Natural killer cell treated with Interleukin-12 subunit alpha and Interleukin-12 subunit beta and Interleukin-15 and Interleukin-18, amount 100 ng/mL, for 72 hours (primary cell): Measurements from ENCODE around the gene FARS2. TPM values are rescaled to one million over a fixed set of nuclear protein-coding genes. Genes with fewer than 3 reads are reported as not detected.

Experiments
- ATAC-seq, 2 donors: fragments of 150-1000 bp; cut with Tn5 transposase in 1 of 2; sonication (Bioruptor Pico), chemical (Tn5 transposase) in 1 of 2; 2 replicates each; pipeline ENCODE4 v1.10.0; 2021
- DNase-seq: peaks from one replicate; pipeline ENCODE4 v3.0.0; 2022; ENCODE audit warnings: low spot score
- H3K27ac Mint-ChIP-seq, 2 donors: 1 replicate in 1 of 2; 2 replicates in 1 of 2; pipeline ENCODE4 v1.8.0; 2022; ENCODE audit warnings: mixed read lengths in 2 of 2, mild to moderate bottlenecking in 1 of 2, moderate library complexity in 1 of 2
- H3K27me3 Mint-ChIP-seq, 2 donors: 1 replicate in 1 of 2; 2 replicates in 1 of 2; pipeline ENCODE4 v1.8.0; 2022; ENCODE audit warnings: mixed read lengths in 2 of 2
- H3K36me3 Mint-ChIP-seq: one replicate; pipeline ENCODE4 v1.8.0; 2022; ENCODE audit warnings: mixed read lengths
- H3K4me1 Mint-ChIP-seq, 2 donors: 1 replicate in 1 of 2; 2 replicates in 1 of 2; pipeline ENCODE4 v1.8.0; 2022; ENCODE audit warnings: low read depth in 2 of 2, mixed read lengths in 2 of 2, mild to moderate bottlenecking in 1 of 2
- H3K4me3 Mint-ChIP-seq: one replicate; pipeline ENCODE4 v1.8.0; 2022; ENCODE audit warnings: mixed read lengths
- H3K9me3 Mint-ChIP-seq: 2 replicates; pipeline ENCODE4 v1.8.0; 2022; ENCODE audit warnings: mixed read lengths
- total RNA-seq, 2 donors: library from RNA; stranded (reverse); gene quantifications; one replicate each; pipeline ENCODE4 v1.2.3, GENCODE V29; 2022

Gene FARS2
- total RNA-seq, 2 donors from 2014 or later = 20.4 to 41.7 TPM

DNA sequence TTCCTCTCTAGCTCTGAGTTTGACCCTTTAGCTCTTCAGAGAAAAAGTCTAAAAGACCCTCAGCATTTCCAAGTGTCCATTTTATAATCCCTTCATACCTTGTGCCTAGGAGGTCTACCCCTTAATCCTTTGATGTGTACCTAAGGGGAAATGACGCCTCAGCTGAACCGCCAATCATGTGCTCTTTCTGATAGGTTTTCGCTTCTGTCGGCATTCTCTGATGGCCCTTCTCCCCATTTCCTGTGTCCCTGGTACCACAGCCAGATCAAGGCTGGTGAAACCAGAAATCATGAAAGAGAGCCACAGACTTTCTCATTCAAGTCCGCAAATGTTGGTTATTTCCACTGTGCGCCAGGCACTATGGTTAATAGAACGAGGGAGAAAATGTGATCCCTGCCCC, 333.9 kb downstream of the FARS2 start:
- H3K27me3 Mint-ChIP-seq = no peaks in the 10 kb centered on the region

GRCh38 chr6:5597413-5597812, 336.1 kb downstream of the FARS2 start:
- H3K4me1 Mint-ChIP-seq = peaks cover 0 to 4% of the 10 kb centered on the region in 2 donors
- no peak for DNase-seq
- no peak overlapping the region for H3K27ac Mint-ChIP-seq
- no peaks in the 10 kb centered on the region for H3K36me3 Mint-ChIP-seq
- H3K9me3 Mint-ChIP-seq = no peaks in the 10 kb centered on the region
- ATAC-seq = no peak
- H3K4me3 Mint-ChIP-seq = no peak overlapping the region
- H3K27me3 Mint-ChIP-seq = no peaks in the 10 kb centered on the region

More for the DNA sequence above, 333.9 kb downstream of the FARS2 start:
- ATAC-seq = no peak
- DNase-seq = no peak
- H3K36me3 Mint-ChIP-seq = no peaks in the 10 kb centered on the region
- H3K4me3 Mint-ChIP-seq = no peak overlapping the region
- H3K27ac Mint-ChIP-seq = no peak overlapping the region
- peaks cover 0 to 4% of the 10 kb centered on the region in 2 donors for H3K4me1 Mint-ChIP-seq
- no peaks in the 10 kb centered on the region for H3K9me3 Mint-ChIP-seq

DNA sequence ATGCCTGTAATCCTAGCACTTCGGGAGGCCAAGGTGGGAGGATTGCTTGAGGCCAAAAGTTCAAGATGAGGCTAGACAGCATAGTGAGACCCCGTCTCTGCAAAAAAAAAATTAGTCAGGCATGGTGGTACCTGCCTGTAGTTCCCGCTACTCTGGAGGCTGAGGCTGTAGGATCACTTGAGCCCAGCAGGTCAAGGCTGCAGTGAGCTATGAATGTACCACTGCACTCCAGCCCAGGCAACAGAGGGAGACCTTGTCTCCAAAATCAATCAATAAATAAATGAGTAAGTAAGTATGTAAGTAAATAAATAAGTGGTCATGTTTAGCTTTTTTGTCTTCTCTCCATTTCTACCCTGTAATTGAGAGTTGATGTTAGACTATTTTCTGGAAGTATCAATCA, 336.8 kb downstream of the FARS2 start:
- H3K27ac Mint-ChIP-seq = no peak overlapping the region
- ATAC-seq = no peak
- H3K36me3 Mint-ChIP-seq = no peaks in the 10 kb centered on the region
- no peak overlapping the region for H3K4me3 Mint-ChIP-seq
- no peaks in the 10 kb centered on the region for H3K9me3 Mint-ChIP-seq
- H3K4me1 Mint-ChIP-seq = peaks cover 0 to 4% of the 10 kb centered on the region in 2 donors
- no peaks in the 10 kb centered on the region for H3K27me3 Mint-ChIP-seq
- DNase-seq = no peak

GRCh38 chr6:5599127-5599526, 337.8 kb downstream of the FARS2 start:
- DNase-seq (no peak), ATAC-seq (no peak)
- Mint-ChIP-seq H3K4me3 (no peak overlapping the region), H3K4me1 (peaks cover 0 to 4% of the 10 kb centered on the region in 2 donors), H3K27ac (no peak overlapping the region), H3K27me3 (no peaks in the 10 kb centered on the region), H3K36me3 (no peaks in the 10 kb centered on the region), H3K9me3 (no peaks in the 10 kb centered on the region)

GRCh38 chr6:5605937-5606336, 344.6 kb downstream of the FARS2 start:
- no peaks in the 10 kb centered on the region for H3K27me3 Mint-ChIP-seq
- no peak overlapping the region for H3K27ac Mint-ChIP-seq
- H3K4me1 Mint-ChIP-seq = peaks cover 16 to 18% of the 10 kb centered on the region in 2 donors
- no peak for ATAC-seq
- H3K36me3 Mint-ChIP-seq = peaks cover 7% of the 10 kb centered on the region
- H3K4me3 Mint-ChIP-seq = no peak overlapping the region
- no peak for DNase-seq
- peaks cover 5% of the 10 kb centered on the region for H3K9me3 Mint-ChIP-seq

GRCh38 chr6:5606546-5606945, 345.2 kb downstream of the FARS2 start:
- H3K36me3 Mint-ChIP-seq = peaks cover 7% of the 10 kb centered on the region
- H3K9me3 Mint-ChIP-seq = peaks cover 5% of the 10 kb centered on the region
- H3K4me3 Mint-ChIP-seq = no peak overlapping the region
- H3K4me1 Mint-ChIP-seq = peaks cover 16 to 18% of the 10 kb centered on the region in 2 donors
- ATAC-seq (no peak), DNase-seq (no peak)
- H3K27ac Mint-ChIP-seq = no peak overlapping the region
- no peaks in the 10 kb centered on the region for H3K27me3 Mint-ChIP-seq

DNA sequence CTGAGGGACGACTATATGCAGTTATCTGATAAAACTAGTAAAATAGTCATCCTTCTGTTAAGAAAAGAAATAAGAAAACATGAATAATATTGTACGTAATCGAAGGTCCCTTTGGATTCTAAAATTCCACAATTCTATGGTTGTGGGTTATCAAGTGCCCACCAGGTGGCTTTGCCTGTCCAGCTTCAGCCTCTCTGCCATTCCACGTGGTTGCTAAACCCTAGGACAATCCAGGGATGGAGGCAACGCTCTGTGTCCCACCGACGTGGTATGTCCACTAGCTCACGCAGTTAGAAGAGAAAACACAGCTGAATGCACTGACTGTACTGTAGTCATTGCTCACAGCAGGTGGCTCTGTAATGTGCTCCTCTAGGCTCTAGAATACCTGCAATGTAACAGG, 349.3 kb downstream of the FARS2 start:
- no peak overlapping the region for H3K27ac Mint-ChIP-seq
- H3K27me3 Mint-ChIP-seq = no peaks in the 10 kb centered on the region
- H3K4me1 Mint-ChIP-seq = peaks cover 10 to 14% of the 10 kb centered on the region in 2 donors
- DNase-seq (no peak), ATAC-seq (no peak)
- H3K9me3 Mint-ChIP-seq = peaks cover 5% of the 10 kb centered on the region
- peaks cover 14% of the 10 kb centered on the region for H3K36me3 Mint-ChIP-seq
- no peak overlapping the region for H3K4me3 Mint-ChIP-seq

GRCh38 chr6:5617179-5617578, 355.9 kb downstream of the FARS2 start:
- no peak for DNase-seq
- H3K36me3 Mint-ChIP-seq = peaks cover 8% of the 10 kb centered on the region

GRCh38 chr6:5619249-5619648, 357.9 kb downstream of the FARS2 start:
- Mint-ChIP-seq H3K4me3 (peak overlapping the region; percentile 39), H3K9me3 (no peaks in the 10 kb centered on the region), H3K27me3 (no peaks in the 10 kb centered on the region), H3K36me3 (peaks cover 8% of the 10 kb centered on the region), H3K27ac (peak overlapping the region; percentile 50 to 83), H3K4me1 (peaks cover 17 to 18% of the 10 kb centered on the region in 2 donors)
- DNase-seq (no peak), ATAC-seq (peak; percentile 87 to 90)

More at GRCh38 chr6:5617179-5617578, 355.9 kb downstream of the FARS2 start:
- no peaks in the 10 kb centered on the region for H3K27me3 Mint-ChIP-seq
- no peak overlapping the region for H3K27ac Mint-ChIP-seq
- no peak for ATAC-seq
- peaks cover 17 to 18% of the 10 kb centered on the region in 2 donors for H3K4me1 Mint-ChIP-seq
- no peak overlapping the region for H3K4me3 Mint-ChIP-seq
- H3K9me3 Mint-ChIP-seq = no peaks in the 10 kb centered on the region

GRCh38 chr6:5622276-5623005, 361.1 kb downstream of the FARS2 start:
- no peak for DNase-seq
- ATAC-seq = no peak
- Mint-ChIP-seq H3K27me3 (no peaks in the 10 kb centered on the region), H3K4me3 (no peak overlapping the region), H3K4me1 (peaks cover 40% of the 10 kb centered on the region in 2 donors), H3K36me3 (no peaks in the 10 kb centered on the region), H3K27ac (no peak overlapping the region), H3K9me3 (no peaks in the 10 kb centered on the region)

DNA sequence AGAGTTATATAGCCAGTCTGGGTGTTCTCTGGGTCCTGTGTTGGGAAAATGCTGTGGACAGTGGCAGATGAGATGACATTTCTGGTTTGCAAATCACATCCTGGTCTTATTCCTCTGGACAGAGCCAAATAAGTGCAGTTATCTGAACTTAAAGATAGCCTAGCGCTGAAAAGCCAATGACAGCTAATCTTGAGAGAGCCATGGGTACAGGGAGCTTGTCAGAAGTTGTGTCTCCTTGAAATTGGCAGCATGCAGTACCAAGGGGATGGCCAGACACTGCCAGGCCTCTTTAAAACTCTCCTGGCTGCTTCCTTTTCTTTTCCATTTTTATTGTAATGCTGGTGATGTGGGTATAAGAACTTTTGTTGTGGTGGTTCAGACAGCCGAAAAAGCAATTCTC, 362.5 kb downstream of the FARS2 start:
- no peak overlapping the region for H3K4me3 Mint-ChIP-seq
- ATAC-seq = no peak
- no peaks in the 10 kb centered on the region for H3K36me3 Mint-ChIP-seq
- H3K27ac Mint-ChIP-seq = no peak overlapping the region
- DNase-seq = no peak
- no peaks in the 10 kb centered on the region for H3K9me3 Mint-ChIP-seq
- H3K27me3 Mint-ChIP-seq = no peaks in the 10 kb centered on the region
- peaks cover 41 to 43% of the 10 kb centered on the region in 2 donors for H3K4me1 Mint-ChIP-seq

DNA sequence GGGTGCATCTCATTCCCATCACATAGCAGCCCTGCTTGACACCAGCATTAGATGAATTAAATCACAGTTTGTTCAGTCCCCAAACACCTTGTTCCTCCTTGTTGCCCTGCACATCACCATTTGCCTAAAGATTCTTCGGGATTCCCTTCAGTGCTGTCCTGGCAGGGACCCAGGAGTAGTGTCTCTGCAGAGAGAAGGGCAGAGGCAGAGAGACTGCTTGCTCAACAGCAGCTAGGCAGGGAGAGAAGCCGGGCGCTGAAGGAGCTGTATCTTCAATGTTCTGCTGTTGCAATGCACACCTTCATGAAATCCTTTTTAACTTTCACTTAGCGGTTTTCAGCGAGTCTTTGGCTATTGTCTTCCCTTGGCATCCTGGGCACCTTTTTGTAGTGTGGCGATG, 362.9 kb downstream of the FARS2 start:
- no peak for DNase-seq
- Mint-ChIP-seq H3K9me3 (no peaks in the 10 kb centered on the region), H3K4me3 (no peak overlapping the region), H3K27me3 (no peaks in the 10 kb centered on the region), H3K36me3 (peaks cover 3% of the 10 kb centered on the region), H3K27ac (no peak overlapping the region), H3K4me1 (peaks cover 36 to 39% of the 10 kb centered on the region in 2 donors)
- no peak for ATAC-seq

DNA sequence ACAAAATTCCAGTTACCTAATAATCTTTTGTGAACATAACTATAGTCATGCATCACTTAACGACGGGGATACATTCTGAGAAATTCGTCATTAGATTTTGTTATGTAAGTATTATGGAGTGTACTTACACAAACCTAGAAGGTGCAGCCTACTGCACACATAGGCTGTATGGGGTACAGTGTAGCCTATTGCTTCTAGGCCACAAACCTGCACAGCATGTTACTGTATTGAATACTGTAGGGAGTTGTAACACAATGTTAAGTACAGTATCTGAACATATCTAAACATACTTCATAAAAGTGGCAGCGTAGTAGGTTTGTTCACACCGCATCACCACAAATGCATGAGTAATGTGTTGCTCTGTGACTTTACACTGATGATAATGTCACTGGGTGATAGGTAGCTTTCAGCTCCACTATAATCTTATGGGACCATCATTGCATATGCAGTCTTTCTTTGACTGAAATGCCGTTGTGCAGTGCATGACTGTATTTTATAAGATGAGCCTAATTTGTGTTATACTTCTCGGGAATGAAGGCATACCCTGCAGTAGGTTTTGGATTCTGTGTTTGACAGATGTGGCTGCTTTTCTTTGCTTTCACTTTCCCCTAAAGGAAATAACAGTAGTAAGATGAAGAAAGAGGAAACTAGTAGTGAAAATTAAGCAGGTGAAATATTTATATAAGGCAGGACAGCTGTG, 365.6 kb downstream of the FARS2 start:
- peak; percentile 75 to 84 for ATAC-seq
- H3K9me3 Mint-ChIP-seq = no peaks in the 10 kb centered on the region

DNA sequence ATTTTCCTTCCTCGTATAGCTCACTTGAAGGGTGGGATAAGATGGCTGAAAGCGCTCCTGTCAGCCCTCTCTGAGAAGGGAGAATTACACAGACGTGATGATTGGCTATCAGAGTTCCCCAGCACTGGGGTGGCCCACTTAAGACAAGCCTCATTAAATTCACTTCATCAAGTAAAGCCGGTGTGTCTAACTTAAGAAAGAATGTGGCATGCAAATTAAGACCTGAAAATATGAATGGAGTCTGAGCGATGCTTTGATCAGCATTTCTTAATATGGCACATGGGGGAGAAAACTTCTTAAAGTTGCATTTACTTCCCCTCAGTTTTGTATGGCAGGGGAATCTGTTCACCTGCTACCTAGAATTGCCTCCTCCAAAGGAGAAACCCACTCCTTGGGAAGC, 369.3 kb downstream of the FARS2 start:
- Mint-ChIP-seq H3K9me3 (no peaks in the 10 kb centered on the region), H3K27me3 (no peaks in the 10 kb centered on the region), H3K4me3 (no peak overlapping the region), H3K4me1 (peaks cover 25 to 28% of the 10 kb centered on the region in 2 donors), H3K27ac (no peak overlapping the region), H3K36me3 (peaks cover 6% of the 10 kb centered on the region)
- DNase-seq (no peak), ATAC-seq (no peak)

More for the DNA sequence above, 365.6 kb downstream of the FARS2 start:
- Mint-ChIP-seq H3K4me3 (peak overlapping the region; percentile 42), H3K27ac (peak overlapping the region in 1 of 2 donors; percentile 45), H3K4me1 (peaks cover 27 to 28% of the 10 kb centered on the region in 2 donors), H3K27me3 (no peaks in the 10 kb centered on the region), H3K36me3 (peaks cover 6% of the 10 kb centered on the region)
- no peak for DNase-seq
